IMR-90 (cell line): Measurements from ENCODE around the gene RELT.

Experiments used
- BHLHE40 ChIP-seq: fragments of 150-350 bp; IDR thresholded peaks from 2 replicates; pipeline ENCODE4 v1.6.1; 2016; ENCODE audit warnings: mild to moderate bottlenecking, low read depth, low read length
- CEBPB ChIP-seq: IDR thresholded peaks from 2 replicates; pipeline ENCODE4 v1.6.1; 2012; ENCODE audit warnings: low read depth, low read length, improper control_type of control experiment
- CHD1 ChIP-seq: IDR thresholded peaks from 2 replicates; pipeline ENCODE4 v1.6.1; 2012; ENCODE audit warnings: low read depth, low read length, improper control_type of control experiment
- FOS ChIP-seq: fragments of 150-350 bp; IDR thresholded peaks from 2 replicates; pipeline ENCODE4 v1.6.1; 2016; ENCODE audit warnings: low read depth, low read length
- MAFK ChIP-seq: IDR thresholded peaks from 2 replicates; pipeline ENCODE4 v1.6.1; 2012; ENCODE audit warnings: low read depth, low read length, improper control_type of control experiment
- MAZ ChIP-seq: IDR thresholded peaks from 2 replicates; pipeline ENCODE4 v1.6.1; 2012; ENCODE audit warnings: low read depth, mild to moderate bottlenecking, low read length, improper control_type of control experiment, moderate library complexity, borderline replicate concordance
- MXI1 ChIP-seq: IDR thresholded peaks from 2 replicates; pipeline ENCODE4 v1.6.1; 2012; ENCODE audit warnings: low read depth, mild to moderate bottlenecking, low read length, moderate library complexity, borderline replicate concordance
- POLR2A ChIP-seq: IDR thresholded peaks from 2 replicates; pipeline ENCODE4 v1.6.1; 2012; ENCODE audit warnings: mild to moderate bottlenecking, low read depth, low read length
- RAD21 ChIP-seq: IDR thresholded peaks from 2 replicates; pipeline ENCODE4 v1.6.1; 2012; ENCODE audit warnings: low read length, improper control_type of control experiment
- RCOR1 ChIP-seq: IDR thresholded peaks from 2 replicates; pipeline ENCODE4 v1.6.1; 2012; ENCODE audit warnings: mild to moderate bottlenecking, low read length, improper control_type of control experiment; ENCODE audit not compliant: insufficient replicate concordance
- SMC3 ChIP-seq: fragments of 150-350 bp; IDR thresholded peaks from 2 replicates; pipeline ENCODE4 v1.6.1; 2016; ENCODE audit warnings: low read depth, mild to moderate bottlenecking, antibody characterized with exemption, low read length, moderate library complexity
- TF ChIP-seq, protein P1 (sequence below): conservative IDR thresholded peaks from 2 replicates; pipeline ENCODE4 v1.5.1; 2012; ENCODE audit warnings: mild to moderate bottlenecking, low read depth, low read length, improper control_type of control experiment
- TF ChIP-seq, protein P2 (sequence below): fragments of 150-350 bp; IDR thresholded peaks from 2 replicates; pipeline ENCODE4 v1.6.1; 2016; ENCODE audit warnings: low read depth, mild to moderate bottlenecking, low read length, moderate library complexity, borderline replicate concordance
- TF ChIP-seq, protein P3 (sequence below): fragments of 150-350 bp; IDR thresholded peaks from 2 replicates; pipeline ENCODE4 v1.6.1; 2017; ENCODE audit warnings: mild to moderate bottlenecking, antibody characterized with exemption, low read length, low read depth

DNA sequence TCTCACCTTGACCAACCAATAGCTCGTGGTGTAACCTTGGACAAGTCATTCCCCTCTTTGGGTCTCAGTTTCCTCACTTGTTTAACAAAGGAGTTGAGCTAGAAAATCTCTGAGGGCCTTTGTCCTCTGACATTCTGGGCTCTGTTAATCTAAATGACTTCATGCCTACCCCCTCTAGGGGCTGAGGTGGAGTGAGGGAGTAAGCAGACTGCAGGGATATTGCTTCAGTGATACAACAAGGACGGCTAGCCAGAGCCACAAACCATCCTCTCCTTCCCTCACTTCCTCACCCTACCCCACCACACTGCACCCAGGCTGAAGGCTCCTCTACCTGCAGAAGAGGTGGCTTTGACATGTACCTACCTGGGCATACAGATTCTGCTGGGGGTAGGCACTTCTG is 34.8 kb downstream of the RELT start:
- TF ChIP-seq, protein P1, sequence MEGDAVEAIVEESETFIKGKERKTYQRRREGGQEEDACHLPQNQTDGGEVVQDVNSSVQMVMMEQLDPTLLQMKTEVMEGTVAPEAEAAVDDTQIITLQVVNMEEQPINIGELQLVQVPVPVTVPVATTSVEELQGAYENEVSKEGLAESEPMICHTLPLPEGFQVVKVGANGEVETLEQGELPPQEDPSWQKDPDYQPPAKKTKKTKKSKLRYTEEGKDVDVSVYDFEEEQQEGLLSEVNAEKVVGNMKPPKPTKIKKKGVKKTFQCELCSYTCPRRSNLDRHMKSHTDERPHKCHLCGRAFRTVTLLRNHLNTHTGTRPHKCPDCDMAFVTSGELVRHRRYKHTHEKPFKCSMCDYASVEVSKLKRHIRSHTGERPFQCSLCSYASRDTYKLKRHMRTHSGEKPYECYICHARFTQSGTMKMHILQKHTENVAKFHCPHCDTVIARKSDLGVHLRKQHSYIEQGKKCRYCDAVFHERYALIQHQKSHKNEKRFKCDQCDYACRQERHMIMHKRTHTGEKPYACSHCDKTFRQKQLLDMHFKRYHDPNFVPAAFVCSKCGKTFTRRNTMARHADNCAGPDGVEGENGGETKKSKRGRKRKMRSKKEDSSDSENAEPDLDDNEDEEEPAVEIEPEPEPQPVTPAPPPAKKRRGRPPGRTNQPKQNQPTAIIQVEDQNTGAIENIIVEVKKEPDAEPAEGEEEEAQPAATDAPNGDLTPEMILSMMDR, result no peak
- no peak for TF ChIP-seq FOS
- TF ChIP-seq RAD21, result no peak
- TF ChIP-seq, protein P2, sequence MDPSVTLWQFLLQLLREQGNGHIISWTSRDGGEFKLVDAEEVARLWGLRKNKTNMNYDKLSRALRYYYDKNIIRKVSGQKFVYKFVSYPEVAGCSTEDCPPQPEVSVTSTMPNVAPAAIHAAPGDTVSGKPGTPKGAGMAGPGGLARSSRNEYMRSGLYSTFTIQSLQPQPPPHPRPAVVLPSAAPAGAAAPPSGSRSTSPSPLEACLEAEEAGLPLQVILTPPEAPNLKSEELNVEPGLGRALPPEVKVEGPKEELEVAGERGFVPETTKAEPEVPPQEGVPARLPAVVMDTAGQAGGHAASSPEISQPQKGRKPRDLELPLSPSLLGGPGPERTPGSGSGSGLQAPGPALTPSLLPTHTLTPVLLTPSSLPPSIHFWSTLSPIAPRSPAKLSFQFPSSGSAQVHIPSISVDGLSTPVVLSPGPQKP, result no peak
- TF ChIP-seq RCOR1, result no peak
- TF ChIP-seq MAFK, result no peak
- TF ChIP-seq POLR2A, result no peak
- TF ChIP-seq CEBPB, result no peak
- no peak for TF ChIP-seq BHLHE40
- TF ChIP-seq MXI1, result no peak
- TF ChIP-seq MAZ, result no peak
- TF ChIP-seq CHD1, result no peak
- no peak for TF ChIP-seq SMC3
- TF ChIP-seq, protein P3, sequence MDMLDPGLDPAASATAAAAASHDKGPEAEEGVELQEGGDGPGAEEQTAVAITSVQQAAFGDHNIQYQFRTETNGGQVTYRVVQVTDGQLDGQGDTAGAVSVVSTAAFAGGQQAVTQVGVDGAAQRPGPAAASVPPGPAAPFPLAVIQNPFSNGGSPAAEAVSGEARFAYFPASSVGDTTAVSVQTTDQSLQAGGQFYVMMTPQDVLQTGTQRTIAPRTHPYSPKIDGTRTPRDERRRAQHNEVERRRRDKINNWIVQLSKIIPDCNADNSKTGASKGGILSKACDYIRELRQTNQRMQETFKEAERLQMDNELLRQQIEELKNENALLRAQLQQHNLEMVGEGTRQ, result no peak
